ENCODE results near the gene KLK11. TPM values are rescaled to one million over a fixed set of nuclear protein-coding genes. Genes with fewer than 3 reads are reported as not detected.

Gene KLK11
- polyA plus RNA-seq, 4 donors: 0.30 to 0.81 (median 0.30) TPM

GRCh38 chr19:51030631-51031030 is 4.2 kb upstream of the KLK11 start:
- DNase-seq (ENCODE audit: low read depth in 4 of 4, low spot score in 2 of 4): no peak

- DNase-seq (ENCODE audit: low read depth in 4 of 4, low spot score in 2 of 4): no peak
These were observed 3.3 kb upstream of the KLK11 start for GRCh38 chr19:51029718-51030117.

- no peak for DNase-seq (ENCODE audit: low read depth in 4 of 4, low spot score in 2 of 4)
These were observed 1.5 kb upstream of the KLK11 start for GRCh38 chr19:51027873-51028272.

GRCh38 chr19:51027126-51027806 is 850 bp upstream of the KLK11 start:
- no peak for DNase-seq (ENCODE audit: low read depth in 4 of 4, low spot score in 2 of 4)

GRCh38 chr19:51025809-51026553 is 435 bp downstream of the KLK11 start:
- no peak for DNase-seq (ENCODE audit: low read depth in 4 of 4, low spot score in 2 of 4)

- no peak for DNase-seq (ENCODE audit: low read depth in 4 of 4, low spot score in 2 of 4)
These were observed 1.0 kb downstream of the KLK11 start for GRCh38 chr19:51025401-51025800.

GRCh38 chr19:51024924-51025323 is 1.5 kb downstream of the KLK11 start:
- no peak for DNase-seq (ENCODE audit: low read depth in 4 of 4, low spot score in 2 of 4)

GRCh38 chr19:51023946-51024345 is 2.5 kb downstream of the KLK11 start:
- no peak for DNase-seq (ENCODE audit: low read depth in 4 of 4, low spot score in 2 of 4)

- no peak for DNase-seq (ENCODE audit: low read depth in 4 of 4, low spot score in 2 of 4)
These were observed 3.9 kb downstream of the KLK11 start for GRCh38 chr19:51022526-51022925.

- DNase-seq (ENCODE audit: low read depth in 4 of 4, low spot score in 2 of 4): peak in 1 of 4 donors; percentile 50
These were observed 5.3 kb downstream of the KLK11 start for GRCh38 chr19:51020988-51021651.

GRCh38 chr19:51019544-51019925 is 6.9 kb downstream of the KLK11 start, which contains the start of gene KLK10:
Gene KLK10 (minus strand): TSS chr19:51019709. CDS start chr19:51019130, 579 bp downstream.
- no peak for DNase-seq (ENCODE audit: low read depth in 4 of 4, low spot score in 2 of 4)

GRCh38 chr19:51018745-51019543 is 7.5 kb downstream of the KLK11 start:
- DNase-seq (ENCODE audit: low read depth in 4 of 4, low spot score in 2 of 4): no peak

- DNase-seq (ENCODE audit: low read depth in 4 of 4, low spot score in 2 of 4): peak in 1 of 4 donors; percentile 32
These were observed 9.4 kb downstream of the KLK11 start for GRCh38 chr19:51016798-51017683.

GRCh38 chr19:51015691-51016267 is 10.6 kb downstream of the KLK11 start:
- no peak for DNase-seq (ENCODE audit: low read depth in 4 of 4, low spot score in 2 of 4)

GRCh38 chr19:51014242-51014641 is 12.2 kb downstream of the KLK11 start:
- no peak for DNase-seq (ENCODE audit: low read depth in 4 of 4, low spot score in 2 of 4)

GRCh38 chr19:51012661-51013190 is 13.7 kb downstream of the KLK11 start:
- no peak for DNase-seq (ENCODE audit: low read depth in 4 of 4, low spot score in 2 of 4)

- no peak for DNase-seq (ENCODE audit: low read depth in 4 of 4, low spot score in 2 of 4)
These were observed 16.2 kb downstream of the KLK11 start for GRCh38 chr19:51010066-51010795.

Measured in left renal cortex interstitium (tissue), 4 donors.